ENCODE measurements around the gene CAMK4. TPM values are rescaled to one million over a fixed set of nuclear protein-coding genes. Genes with fewer than 3 reads are reported as not detected.

CAMK4 gene
- total RNA-seq, 1 donor from 2014 or later, result 3.8 TPM

DNA sequence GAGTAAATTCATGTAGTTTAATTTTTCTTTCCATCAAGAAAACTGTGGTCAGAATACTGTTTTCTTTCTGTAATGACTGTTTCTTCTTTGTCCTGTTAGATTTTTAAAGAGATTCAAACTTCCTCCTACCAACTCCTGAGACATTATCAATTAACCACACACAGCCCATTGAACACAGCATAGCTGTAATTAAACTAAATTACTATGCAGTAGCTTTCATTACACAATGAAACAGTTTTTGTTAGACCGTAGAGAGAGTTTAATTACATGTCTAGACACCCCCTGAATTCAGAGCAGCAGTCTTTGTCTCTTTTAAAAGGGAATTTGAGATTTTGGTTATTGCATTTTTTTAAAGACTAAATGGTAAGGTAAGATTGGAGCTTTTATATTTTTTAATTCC lies 210.6 kb downstream of the CAMK4 start:
- FAIRE-seq, result no peak
- Histone ChIP-seq H3K79me2 (ENCODE audit: insufficient read depth, low read length) (no peaks in the 10 kb centered on the region), H3K4me1 (ENCODE audit: insufficient read depth, low read length) (peaks cover 17% of the 10 kb centered on the region), H3K36me3 (ENCODE audit: insufficient read depth, low read length) (no peaks in the 10 kb centered on the region), H2AFZ (ENCODE audit: low read depth, low read length) (no peak overlapping the region), H3K9ac (ENCODE audit: low read length) (no peak overlapping the region), H3K27ac (ENCODE audit: low read depth, low read length) (no peak overlapping the region), H4K20me1 (ENCODE audit: insufficient read depth, low read length) (no peaks in the 10 kb centered on the region), H3K4me2 (ENCODE audit: low read length) (no peak overlapping the region), H3K27me3 (ENCODE audit: insufficient read depth, low read length) (no peaks in the 10 kb centered on the region), H3K4me3 (ENCODE audit: insufficient read depth, low read depth, low read length) (no peak overlapping the region), H3K9me3 (ENCODE audit: insufficient read depth, low read depth, low read length) (no peaks in the 10 kb centered on the region)
- TF ChIP-seq EZH2 (IDR thresholded peaks at IDR 0.05; ENCODE audit: insufficient read depth, low read length), result no peak
- TF ChIP-seq, protein P1, sequence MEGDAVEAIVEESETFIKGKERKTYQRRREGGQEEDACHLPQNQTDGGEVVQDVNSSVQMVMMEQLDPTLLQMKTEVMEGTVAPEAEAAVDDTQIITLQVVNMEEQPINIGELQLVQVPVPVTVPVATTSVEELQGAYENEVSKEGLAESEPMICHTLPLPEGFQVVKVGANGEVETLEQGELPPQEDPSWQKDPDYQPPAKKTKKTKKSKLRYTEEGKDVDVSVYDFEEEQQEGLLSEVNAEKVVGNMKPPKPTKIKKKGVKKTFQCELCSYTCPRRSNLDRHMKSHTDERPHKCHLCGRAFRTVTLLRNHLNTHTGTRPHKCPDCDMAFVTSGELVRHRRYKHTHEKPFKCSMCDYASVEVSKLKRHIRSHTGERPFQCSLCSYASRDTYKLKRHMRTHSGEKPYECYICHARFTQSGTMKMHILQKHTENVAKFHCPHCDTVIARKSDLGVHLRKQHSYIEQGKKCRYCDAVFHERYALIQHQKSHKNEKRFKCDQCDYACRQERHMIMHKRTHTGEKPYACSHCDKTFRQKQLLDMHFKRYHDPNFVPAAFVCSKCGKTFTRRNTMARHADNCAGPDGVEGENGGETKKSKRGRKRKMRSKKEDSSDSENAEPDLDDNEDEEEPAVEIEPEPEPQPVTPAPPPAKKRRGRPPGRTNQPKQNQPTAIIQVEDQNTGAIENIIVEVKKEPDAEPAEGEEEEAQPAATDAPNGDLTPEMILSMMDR (IDR thresholded peaks at IDR 0.05; ENCODE audit: insufficient read depth, low read depth, low read length), result no peak
- no peak overlapping the region for H3K4me3 Mint-ChIP-seq (ENCODE audit: unreplicated experiment)
- no peak for DNase-seq (ENCODE audit: low read depth)
- no peaks in the 10 kb centered on the region for H3K9me3 Mint-ChIP-seq (ENCODE audit: unreplicated experiment)
- H3K4me1 Mint-ChIP-seq (ENCODE audit: low read depth, unreplicated experiment), result peaks cover 10% of the 10 kb centered on the region
- H3K36me3 Mint-ChIP-seq (ENCODE audit: low read depth, unreplicated experiment), result no peaks in the 10 kb centered on the region
- H3K27me3 Mint-ChIP-seq (ENCODE audit: low read depth, unreplicated experiment), result no peaks in the 10 kb centered on the region
- no peak overlapping the region for H3K27ac Mint-ChIP-seq (ENCODE audit: unreplicated experiment)

DNA sequence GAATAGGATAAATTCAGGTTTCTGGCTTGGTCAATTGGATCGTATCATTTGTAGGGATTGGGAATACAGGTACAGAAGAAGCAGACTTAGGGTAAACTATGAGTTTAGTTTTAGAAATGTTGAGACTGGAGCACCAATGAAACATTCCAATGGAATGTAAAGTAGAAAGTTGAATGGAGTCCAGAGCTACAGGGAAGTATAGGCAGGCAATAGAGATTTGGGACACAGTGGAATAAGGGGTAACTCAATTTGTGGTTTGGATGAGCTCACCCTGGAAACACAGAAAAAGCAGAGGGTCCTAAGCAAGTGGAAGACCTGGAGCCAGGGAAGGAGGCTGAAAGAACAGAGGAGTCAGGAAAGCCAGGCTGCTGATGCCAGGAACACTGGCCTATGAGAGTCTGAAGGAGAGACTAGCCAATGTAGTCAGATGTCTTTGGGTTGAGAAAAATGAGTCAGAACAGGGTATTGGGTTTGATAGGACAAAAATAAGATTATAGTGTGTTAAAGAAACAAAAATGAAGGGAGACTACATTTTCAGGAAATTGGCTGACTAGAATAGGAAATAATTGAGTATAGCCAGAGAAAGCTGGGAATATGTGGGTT lies 215.4 kb downstream of the CAMK4 start:
- Histone ChIP-seq H3K4me1 (ENCODE audit: insufficient read depth, low read length) (peaks cover 12% of the 10 kb centered on the region), H2AFZ (ENCODE audit: low read depth, low read length) (peak overlapping the region; percentile 60), H3K36me3 (ENCODE audit: insufficient read depth, low read length) (no peaks in the 10 kb centered on the region), H3K79me2 (ENCODE audit: insufficient read depth, low read length) (no peaks in the 10 kb centered on the region), H3K9me3 (ENCODE audit: insufficient read depth, low read depth, low read length) (no peaks in the 10 kb centered on the region), H3K4me3 (ENCODE audit: insufficient read depth, low read depth, low read length) (no peak overlapping the region), H3K4me2 (ENCODE audit: low read length) (peak overlapping the region; percentile 53), H3K27me3 (ENCODE audit: insufficient read depth, low read length) (no peaks in the 10 kb centered on the region), H3K9ac (ENCODE audit: low read length) (no peak overlapping the region), H4K20me1 (ENCODE audit: insufficient read depth, low read length) (no peaks in the 10 kb centered on the region), H3K27ac (ENCODE audit: low read depth, low read length) (peak overlapping the region; percentile 29)
- Mint-ChIP-seq H3K4me1 (ENCODE audit: low read depth, unreplicated experiment) (peaks cover 9% of the 10 kb centered on the region), H3K36me3 (ENCODE audit: low read depth, unreplicated experiment) (no peaks in the 10 kb centered on the region), H3K4me3 (ENCODE audit: unreplicated experiment) (no peak overlapping the region), H3K9me3 (ENCODE audit: unreplicated experiment) (no peaks in the 10 kb centered on the region), H3K27ac (ENCODE audit: unreplicated experiment) (no peak overlapping the region), H3K27me3 (ENCODE audit: low read depth, unreplicated experiment) (no peaks in the 10 kb centered on the region)
- DNase-seq (ENCODE audit: low read depth) (peak; percentile 72), FAIRE-seq (peak; percentile 72)
- TF ChIP-seq EZH2 (IDR thresholded peaks at IDR 0.05; ENCODE audit: insufficient read depth, low read length), result no peak
- TF ChIP-seq, protein P1 (IDR thresholded peaks at IDR 0.05; ENCODE audit: insufficient read depth, low read depth, low read length), result no peak

DNA sequence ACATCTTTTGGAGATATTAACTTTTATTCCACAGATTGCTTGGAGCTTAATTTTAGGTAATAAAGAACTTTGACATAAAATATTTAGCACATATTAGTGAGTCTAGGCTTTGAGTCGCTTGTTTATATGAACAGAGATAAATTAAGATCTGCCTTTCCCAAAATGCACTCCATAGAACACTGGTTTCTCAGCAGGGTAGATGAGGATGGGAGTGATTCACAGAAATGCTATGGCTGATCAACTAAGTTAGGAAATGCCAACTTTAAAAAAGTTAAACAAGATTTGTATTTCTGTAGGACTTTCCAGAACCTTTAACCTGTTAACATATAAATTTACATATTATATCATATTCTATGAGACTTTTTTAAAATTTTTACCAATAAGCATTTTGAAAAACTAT lies 222.9 kb downstream of the CAMK4 start:
- peak; percentile 8 for DNase-seq (ENCODE audit: low read depth)
- H3K27me3 ChIP-seq (ENCODE audit: insufficient read depth, low read length), result no peaks in the 10 kb centered on the region
- Mint-ChIP-seq H3K27ac (ENCODE audit: unreplicated experiment) (no peak overlapping the region), H3K27me3 (ENCODE audit: low read depth, unreplicated experiment) (no peaks in the 10 kb centered on the region), H3K9me3 (ENCODE audit: unreplicated experiment) (no peaks in the 10 kb centered on the region), H3K4me3 (ENCODE audit: unreplicated experiment) (no peak overlapping the region), H3K36me3 (ENCODE audit: low read depth, unreplicated experiment) (no peaks in the 10 kb centered on the region), H3K4me1 (ENCODE audit: low read depth, unreplicated experiment) (peaks cover 4% of the 10 kb centered on the region)
- H3K79me2 ChIP-seq (ENCODE audit: insufficient read depth, low read length), result no peaks in the 10 kb centered on the region
- H3K4me3 ChIP-seq (ENCODE audit: insufficient read depth, low read depth, low read length), result no peak overlapping the region
- H3K27ac ChIP-seq (ENCODE audit: low read depth, low read length), result no peak overlapping the region
- H3K9ac ChIP-seq (ENCODE audit: low read length), result no peak overlapping the region
- no peaks in the 10 kb centered on the region for H4K20me1 ChIP-seq (ENCODE audit: insufficient read depth, low read length)
- FAIRE-seq, result no peak
- H3K36me3 ChIP-seq (ENCODE audit: insufficient read depth, low read length), result no peaks in the 10 kb centered on the region
- no peak overlapping the region for H2AFZ ChIP-seq (ENCODE audit: low read depth, low read length)
- TF ChIP-seq EZH2 (IDR thresholded peaks at IDR 0.05; ENCODE audit: insufficient read depth, low read length), result no peak
- TF ChIP-seq, protein P1 (IDR thresholded peaks at IDR 0.05; ENCODE audit: insufficient read depth, low read depth, low read length), result no peak
- no peak overlapping the region for H3K4me2 ChIP-seq (ENCODE audit: low read length)
- no peaks in the 10 kb centered on the region for H3K4me1 ChIP-seq (ENCODE audit: insufficient read depth, low read length)
- H3K9me3 ChIP-seq (ENCODE audit: insufficient read depth, low read depth, low read length), result no peaks in the 10 kb centered on the region
